SK-N-SH treated with all-trans-retinoic acid at 6 μM for 48 hours (cell line): Measurements from ENCODE around the gene FHL1.

ENCODE experiments used
- ATAC-seq: fragments of 200-7000 bp; cut with Tn5 transposase; 3 replicates; pipeline ENCODE4 v1.9.1; 2020; ENCODE audit warnings: mild to moderate bottlenecking, moderate library complexity
- ARNTL ChIP-seq: fragments of 450-650 bp; formaldehyde crosslinking; IDR thresholded peaks from 2 replicates; pipeline ENCODE4 v1.5.0; 2020; ENCODE audit warnings: low read depth, mild to moderate bottlenecking, moderate library complexity, borderline replicate concordance
- BACH2 ChIP-seq: fragments of 250-450 bp; sonication (Bioruptor Pico); IDR thresholded peaks from 2 replicates; pipeline ENCODE4 v1.9.0; 2021; ENCODE audit warnings: mild to moderate bottlenecking, borderline replicate concordance
- CSDC2 ChIP-seq: fragments of 250-450 bp; sonication (Bioruptor Pico); IDR thresholded peaks from 2 replicates; pipeline ENCODE4 v1.5.0; 2020; ENCODE audit warnings: mild to moderate bottlenecking, moderate library complexity
- CSRNP3 ChIP-seq: fragments of 250-450 bp; sonication (Bioruptor Pico); IDR thresholded peaks from 2 replicates; pipeline ENCODE4 v1.5.1; 2021; ENCODE audit warnings: mild to moderate bottlenecking, moderate library complexity
- ESRRG ChIP-seq: fragments of 250-450 bp; sonication (Bioruptor Pico); IDR thresholded peaks from 2 replicates; pipeline ENCODE4 v1.6.1; 2021; ENCODE audit warnings: mild to moderate bottlenecking
- GLIS3 ChIP-seq: fragments of 250-450 bp; sonication (Bioruptor Pico); IDR thresholded peaks from 2 replicates; pipeline ENCODE4 v1.5.0; 2020; ENCODE audit warnings: mild to moderate bottlenecking, moderate library complexity
- ISL1 ChIP-seq: fragments of 250-450 bp; sonication (Bioruptor Pico); IDR thresholded peaks from 2 replicates; pipeline ENCODE4 v2.1.2; 2022; ENCODE audit warnings: mild to moderate bottlenecking, moderate library complexity
- OSR1 ChIP-seq: fragments of 250-450 bp; sonication (Bioruptor Pico); IDR thresholded peaks from 2 replicates; pipeline ENCODE4 v1.8.0; 2022; ENCODE audit warnings: moderate library complexity, mild to moderate bottlenecking, inconsistent platforms
- PATZ1 ChIP-seq: fragments of 250-450 bp; sonication (Bioruptor Pico); IDR thresholded peaks from 2 replicates; pipeline ENCODE4 v1.8.0; 2020; ENCODE audit warnings: mild to moderate bottlenecking, moderate library complexity, borderline replicate concordance
- POU6F1 ChIP-seq: fragments of 250-450 bp; sonication (Bioruptor Pico); IDR thresholded peaks from 2 replicates; pipeline ENCODE4 v1.8.0; 2021; ENCODE audit warnings: low read depth, mild to moderate bottlenecking, moderate library complexity, borderline replicate concordance
- PPARA ChIP-seq: fragments of 250-450 bp; sonication (Bioruptor Pico); IDR thresholded peaks from 2 replicates; pipeline ENCODE4 v1.5.0; 2020; ENCODE audit warnings: mild to moderate bottlenecking, borderline replicate concordance
- RARB ChIP-seq: fragments of 250-450 bp; sonication (Bioruptor Pico); IDR thresholded peaks from 2 replicates; pipeline ENCODE4 v1.8.0; 2021; ENCODE audit warnings: mild to moderate bottlenecking, moderate library complexity
- SNAI2 ChIP-seq: fragments of 250-450 bp; sonication (Bioruptor Pico); IDR thresholded peaks from 2 replicates; pipeline ENCODE4 v1.5.0; 2020; ENCODE audit warnings: mild to moderate bottlenecking, moderate library complexity
- TCF4 ChIP-seq: fragments of 250-450 bp; sonication (Bioruptor Pico); IDR thresholded peaks from 2 replicates; pipeline ENCODE4 v1.8.0; 2021; ENCODE audit warnings: mild to moderate bottlenecking, moderate library complexity, borderline replicate concordance
- TOX ChIP-seq: fragments of 250-450 bp; sonication (Bioruptor Pico); IDR thresholded peaks from 2 replicates; pipeline ENCODE4 v1.8.0; 2021; ENCODE audit warnings: mild to moderate bottlenecking, moderate library complexity, borderline replicate concordance
- TSHZ2 ChIP-seq: fragments of 250-450 bp; sonication (Bioruptor Pico); IDR thresholded peaks from 2 replicates; pipeline ENCODE4 v1.5.0; 2020; ENCODE audit warnings: mild to moderate bottlenecking, moderate library complexity
- ZC3H10 ChIP-seq: fragments of 250-450 bp; sonication (Bioruptor Pico); IDR thresholded peaks from 2 replicates; pipeline ENCODE4 v1.5.1; 2021; ENCODE audit warnings: mild to moderate bottlenecking, moderate library complexity
- ZFP3 ChIP-seq: fragments of 250-450 bp; sonication (Bioruptor Pico); IDR thresholded peaks from 2 replicates; pipeline ENCODE4 v1.5.0; 2020; ENCODE audit warnings: mild to moderate bottlenecking, moderate library complexity
- ZFP30 ChIP-seq: fragments of 450-650 bp; formaldehyde crosslinking; IDR thresholded peaks from 2 replicates; pipeline ENCODE4 v1.5.0; 2022; ENCODE audit warnings: mild to moderate bottlenecking, moderate library complexity
- ZNF565 ChIP-seq: fragments of 450-650 bp; formaldehyde crosslinking; conservative IDR thresholded peaks from 2 replicates; pipeline ENCODE4 v1.5.0; 2020; ENCODE audit warnings: low read depth, mild to moderate bottlenecking, moderate library complexity
- ZNF70 ChIP-seq: fragments of 450-650 bp; formaldehyde crosslinking; IDR thresholded peaks from 2 replicates; pipeline ENCODE4 v1.5.0; 2020; ENCODE audit warnings: mild to moderate bottlenecking, moderate library complexity
- ZNF8 ChIP-seq: fragments of 450-650 bp; formaldehyde crosslinking; IDR thresholded peaks from 2 replicates; pipeline ENCODE4 v1.5.0; 2020; ENCODE audit warnings: mild to moderate bottlenecking, moderate library complexity

The FHL1 gene

GRCh38 chrX:136156560-136157117 lies 9.3 kb downstream of the FHL1 start:
- TF ChIP-seq TCF4 (CRISPR knock-in tag): no peak
- TF ChIP-seq PATZ1 (CRISPR knock-in tag): no peak
- TF ChIP-seq ISL1 (CRISPR knock-in tag): no peak
- no peak for TF ChIP-seq ZFP3 (CRISPR knock-in tag)
- TF ChIP-seq TOX (CRISPR knock-in tag): no peak
- no peak for TF ChIP-seq ZNF565 (CRISPR knock-in tag)
- no peak for TF ChIP-seq RARB (CRISPR knock-in tag)
- no peak for ATAC-seq

GRCh38 chrX:136157187-136157586 lies 9.9 kb downstream of the FHL1 start:
- TF ChIP-seq CSDC2 (CRISPR knock-in tag): no peak
- TF ChIP-seq ISL1 (CRISPR knock-in tag): no peak
- TF ChIP-seq OSR1: no peak
- no peak for TF ChIP-seq BACH2 (CRISPR knock-in tag)
- no peak for TF ChIP-seq ZNF8
- no peak for TF ChIP-seq ZC3H10 (CRISPR knock-in tag)
- TF ChIP-seq ARNTL (CRISPR knock-in tag): no peak
- TF ChIP-seq GLIS3 (CRISPR knock-in tag): no peak
- TF ChIP-seq ZNF565 (CRISPR knock-in tag): no peak
- no peak for TF ChIP-seq TOX (CRISPR knock-in tag)
- no peak for ATAC-seq

GRCh38 chrX:136158685-136159084 lies 11.4 kb downstream of the FHL1 start:
- TF ChIP-seq ISL1 (CRISPR knock-in tag): no peak
- TF ChIP-seq POU6F1: no peak
- TF ChIP-seq ZFP3 (CRISPR knock-in tag): no peak
- TF ChIP-seq PPARA (CRISPR knock-in tag): no peak
- no peak for ATAC-seq

GRCh38 chrX:136159611-136160025 lies 12.3 kb downstream of the FHL1 start:
- TF ChIP-seq ZNF565 (CRISPR knock-in tag): no peak
- TF ChIP-seq ISL1 (CRISPR knock-in tag): no peak
- TF ChIP-seq CSRNP3: no peak
- no peak for TF ChIP-seq ZFP30 (CRISPR knock-in tag)
- no peak for TF ChIP-seq OSR1
- TF ChIP-seq SNAI2 (CRISPR knock-in tag): no peak
- TF ChIP-seq ZC3H10 (CRISPR knock-in tag): no peak
- no peak for TF ChIP-seq ESRRG (CRISPR knock-in tag)
- TF ChIP-seq ZNF70 (CRISPR knock-in tag): no peak
- TF ChIP-seq TSHZ2 (CRISPR knock-in tag): no peak
- TF ChIP-seq BACH2 (CRISPR knock-in tag): no peak
- TF ChIP-seq ZFP3 (CRISPR knock-in tag): no peak
- TF ChIP-seq TOX (CRISPR knock-in tag): no peak
- no peak for TF ChIP-seq PATZ1 (CRISPR knock-in tag)
- TF ChIP-seq ARNTL (CRISPR knock-in tag): no peak
- TF ChIP-seq, all 23 proteins: peak for 0
- ATAC-seq: no peak
